HCT116 (cell line): ENCODE measurements around the gene DMAC1. TPM values are rescaled to one million over a fixed set of nuclear protein-coding genes. Genes with fewer than 3 reads are reported as not detected.

Experiments
- ATAC-seq: fragments of 200-7000 bp; cut with Tn5 transposase; 2 replicates; pipeline ENCODE4 v1.9.1; 2020; ENCODE audit warnings: mild to moderate bottlenecking, moderate library complexity
- Bru-seq: library from RNA; stranded (reverse); fragments of 400-500 nt; gene quantifications from one replicate; lab custom pipeline; 2021; lab: Mats Ljungman, UMichigan
- BruChase-seq, 2 experiments: library from RNA; stranded (reverse); fragments of 400-500 nt; gene quantifications; one replicate each; lab custom pipeline; 2021; lab: Mats Ljungman, UMichigan
- BruUV-seq: library from RNA; stranded (reverse); fragments of 400-500 nt; replicated peaks from 2 replicates; lab custom pipeline; 2021; lab: Mats Ljungman, UMichigan
- CTCF ChIA-PET: fragments of 300-600 bp; sonication (Branson Sonifier 250); formaldehyde crosslinking; loops from one replicate; lab custom pipeline; 2021; ENCODE audit warnings: antibody characterized with exemption; lab: Charles Lee
- POLR2A ChIA-PET: fragments of 300-600, 350-600 bp; sonication (Branson Sonifier 250); formaldehyde crosslinking; loops from one replicate; lab custom pipeline; 2021; ENCODE audit warnings: antibody characterized with exemption; lab: Charles Lee
- RAD21 ChIA-PET, 2 experiments: fragments of 300-600 bp; sonication (Branson Sonifier 250); formaldehyde crosslinking; loops; one replicate each; lab custom pipeline; 2023; ENCODE audit warnings: low total read pairs in 2 of 2; ENCODE audit not compliant: uncharacterized antibody in 2 of 2, unreplicated experiment in 2 of 2, low non-redundant PET in 1 of 2; lab: Charles Lee
- DNase-seq: peaks from one replicate; pipeline ENCODE4 v3.0.0-alpha.2; 2010; ENCODE audit warnings: low read depth, low spot score
- H2AFZ ChIP-seq: fragments of 200-600 bp; shearing (Covaris generic), sonication (generic); 2 replicates; pipeline ENCODE4 v1.6.1; 2017; ENCODE audit warnings: low read depth, mixed run types, mixed read lengths, antibody characterized with exemption, low read length; ENCODE audit not compliant: poor library complexity, severe bottlenecking
- H3K27ac ChIP-seq: 2 replicates; pipeline ENCODE4 v1.5.1; 2012; ENCODE audit warnings: low read depth, low read length
- H3K27me3 ChIP-seq: fragments of 200-600 bp; sonication (generic); 2 replicates; pipeline ENCODE4 v1.6.1; 2016; ENCODE audit warnings: mixed run types, low read length, mixed read lengths; ENCODE audit not compliant: insufficient read depth
- H3K36me3 ChIP-seq, 2 experiments: fragments of 200-500 bp in 1 of 2; fragments of 200-600 bp in 1 of 2; sonication (Bioruptor generic) in 1 of 2; sonication (generic) in 1 of 2; 2 replicates each; pipeline versions ENCODE4 v1.5.1 to v1.6.1; 2014 to 2016; ENCODE audit warnings: low read length in 2 of 2, inconsistent platforms in 1 of 2, mixed read lengths in 1 of 2, mixed run types in 1 of 2; ENCODE audit not compliant: insufficient read depth in 2 of 2, control insufficient read depth in 1 of 2
- H3K4me1 ChIP-seq, 2 experiments: fragments of 200-600 bp in 1 of 2; sonication (generic) in 1 of 2; 2 replicates each; pipeline versions ENCODE4 v1.5.1 to v1.6.1; 2012 to 2017; ENCODE audit warnings: low read length in 2 of 2, inconsistent platforms in 1 of 2, mild to moderate bottlenecking in 1 of 2, mixed read lengths in 1 of 2, mixed run types in 1 of 2, moderate library complexity in 1 of 2; ENCODE audit not compliant: insufficient read depth in 2 of 2, control insufficient read depth in 1 of 2
- H3K4me2 ChIP-seq: fragments of 200-600 bp; sonication (generic); 2 replicates; pipeline ENCODE4 v1.6.1; 2017; ENCODE audit warnings: mixed run types, low read length, mixed read lengths
- H3K4me3 ChIP-seq, 2 experiments: fragments of 200-600 bp in 1 of 2; sonication (generic) in 1 of 2; replicated peaks in 1 of 2; 2 replicates each; pipeline ENCODE4 v1.5.1; 2011 to 2016; ENCODE audit warnings: low read length in 2 of 2, control low read depth in 1 of 2, low read depth in 1 of 2, mild to moderate bottlenecking in 1 of 2, mixed read lengths in 1 of 2, mixed run types in 1 of 2
- H3K79me2 ChIP-seq: fragments of 200-600 bp; sonication (generic); 2 replicates; pipeline ENCODE4 v1.6.1; 2017; ENCODE audit warnings: mild to moderate bottlenecking, mixed run types, low read length, moderate library complexity, mixed read lengths; ENCODE audit not compliant: insufficient read depth
- H3K9ac ChIP-seq: fragments of 200-600 bp; sonication (generic); 2 replicates; pipeline ENCODE4 v1.6.1; 2016; ENCODE audit warnings: low read length, mixed read lengths
- H3K9me2 ChIP-seq: fragments of 200-600 bp; sonication (generic), shearing (Covaris generic); 2 replicates; pipeline ENCODE4 v1.6.1; 2017; ENCODE audit warnings: mixed run types, mild to moderate bottlenecking, moderate library complexity; ENCODE audit not compliant: insufficient read depth
- H3K9me3 ChIP-seq, 2 experiments: fragments of 200-500 bp in 1 of 2; fragments of 200-600 bp in 1 of 2; sonication (Bioruptor generic) in 1 of 2; sonication (generic) in 1 of 2; 2 replicates each; pipeline ENCODE4 v1.6.1; 2014 to 2017; ENCODE audit warnings: low read length in 2 of 2, mixed read lengths in 2 of 2, inconsistent platforms in 1 of 2, low read depth in 1 of 2, mild to moderate bottlenecking in 1 of 2, mixed run types in 1 of 2, moderate library complexity in 1 of 2; ENCODE audit not compliant: control insufficient read depth in 1 of 2, insufficient read depth in 1 of 2
- H4K20me1 ChIP-seq: fragments of 200-600 bp; sonication (generic), shearing (Covaris generic); 2 replicates; pipeline ENCODE4 v1.6.1; 2017; ENCODE audit warnings: mixed run types, mild to moderate bottlenecking, moderate library complexity; ENCODE audit not compliant: insufficient read depth
- CBX3 ChIP-seq: IDR thresholded peaks from 2 replicates; pipeline ENCODE4 v1.6.1; 2012; ENCODE audit warnings: low read depth
- CEBPB ChIP-seq: IDR thresholded peaks from 2 replicates; pipeline ENCODE4 v1.6.1; 2012; ENCODE audit warnings: low read depth
- ELF1 ChIP-seq: IDR thresholded peaks from 2 replicates; pipeline ENCODE4 v1.6.1; 2012; ENCODE audit warnings: low read depth, borderline replicate concordance
- EZH2phosphoT487 ChIP-seq: fragments of 200-600 bp; IDR thresholded peaks from 2 replicates; pipeline ENCODE4 v1.6.1; 2018; ENCODE audit warnings: antibody characterized with exemption, borderline replicate concordance
- JUND ChIP-seq: IDR thresholded peaks from 2 replicates; pipeline ENCODE4 v1.6.1; 2012
- POLR2A ChIP-seq: IDR thresholded peaks from 2 replicates; pipeline ENCODE4 v1.7.0; 2011; ENCODE audit warnings: borderline replicate concordance; ENCODE audit not compliant: insufficient read depth, insufficient read length; ENCODE audit errors: extremely low read depth
- POLR2AphosphoS5 ChIP-seq: IDR thresholded peaks from 2 replicates; pipeline ENCODE4 v1.6.1; 2011; ENCODE audit warnings: mild to moderate bottlenecking, low read depth, low read length, moderate library complexity
- RAD21 ChIP-seq: IDR thresholded peaks from 2 replicates; pipeline ENCODE4 v1.6.1; 2012; ENCODE audit warnings: low read depth, mild to moderate bottlenecking
- SIN3A ChIP-seq: IDR thresholded peaks from 2 replicates; pipeline ENCODE4 v1.6.1; 2012; ENCODE audit warnings: low read depth
- TCF7L2 ChIP-seq: IDR thresholded peaks from 2 replicates; pipeline ENCODE4 v1.7.0; 2011; ENCODE audit warnings: borderline replicate concordance, inconsistent platforms; ENCODE audit not compliant: insufficient read depth, insufficient read length; ENCODE audit errors: extremely low read depth
- YY1 ChIP-seq: IDR thresholded peaks from 2 replicates; pipeline ENCODE4 v1.6.1; 2011; ENCODE audit warnings: low read length, low read depth, moderate library complexity, mild to moderate bottlenecking; ENCODE audit not compliant: insufficient replicate concordance; ENCODE audit errors: extremely low read depth
- ZBTB33 ChIP-seq: IDR thresholded peaks from 2 replicates; pipeline ENCODE4 v1.6.1; 2011; ENCODE audit warnings: mild to moderate bottlenecking, low read length, moderate library complexity; ENCODE audit not compliant: insufficient replicate concordance; ENCODE audit errors: extremely low read depth
- ZFX ChIP-seq: fragments of 450-650 bp; IDR thresholded peaks from 2 replicates; pipeline ENCODE4 v1.6.1; 2017
- ZNF274 ChIP-seq: fragments of 200-500 bp; sonication (Bioruptor generic); IDR thresholded peaks from 2 replicates; pipeline ENCODE4 v1.6.1; 2014; ENCODE audit warnings: mild to moderate bottlenecking, low read depth, low read length, inconsistent platforms
- intact Hi-C: fragments of 100-400 bp; cut with micrococcal nuclease; formaldehyde crosslinking; loops from 2 replicates; pipeline ENCODE4 v1.10.0; 2022
- long read RNA-seq: library from polyadenylated mRNA; unstranded; transcript quantifications from one replicate; pipeline ENCODE4 v2.0.0, GENCODE V29; 2021; ENCODE audit not compliant: unreplicated experiment
- polyA plus RNA-seq: library from polyadenylated mRNA; unstranded; fragments of >200 nt; gene quantifications from 2 replicates; pipeline ENCODE4 v1.2.1, GENCODE V29; 2012; ENCODE audit warnings: missing spikeins
- total RNA-seq: library from RNA; stranded (reverse); gene quantifications from one replicate; pipeline ENCODE4 v1.2.1, GENCODE V29; 2021; ENCODE audit not compliant: unreplicated experiment
- TF ChIP-seq, protein P1 (sequence below), 3 experiments: fragments of 200-600 bp in 1 of 3; sonication (generic) in 1 of 3; IDR thresholded peaks in 2 of 3; conservative IDR thresholded peaks in 1 of 3; 2 replicates each; pipeline ENCODE4 v1.5.1; 2012 to 2017; ENCODE audit warnings: low read depth in 2 of 3, low read length in 2 of 3, antibody characterized with exemption in 1 of 3, borderline replicate concordance in 1 of 3, control low read depth in 1 of 3, mild to moderate bottlenecking in 1 of 3, mixed read lengths in 1 of 3, mixed run types in 1 of 3, moderate library complexity in 1 of 3; ENCODE audit not compliant: insufficient read depth in 1 of 3
- TF ChIP-seq, protein P2 (sequence below): IDR thresholded peaks from 2 replicates; pipeline ENCODE4 v1.6.1; 2012

Gene DMAC1, protein sequence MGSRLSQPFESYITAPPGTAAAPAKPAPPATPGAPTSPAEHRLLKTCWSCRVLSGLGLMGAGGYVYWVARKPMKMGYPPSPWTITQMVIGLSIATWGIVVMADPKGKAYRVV
- 39.1 TPM for total RNA-seq
- polyA plus RNA-seq = 29.3 and 30.8 TPM in 2 replicates
- Bru-seq, nascent RNA = percentile 88 among the genes with signal in this experiment
- percentile 75 among the genes with signal in this experiment for BruChase-seq, experiment 1, labeled RNA remaining after a 6-hour chase
- BruChase-seq, experiment 2, labeled RNA remaining after a 2-hour chase = percentile 82 among the genes with signal in this experiment
- long read RNA-seq, transcript DMAC1-201 (2 exons, 2,755 nt) = major isoform, 31 of 51 reads
- long read RNA-seq, partial matches to known transcripts = 0 of 51 reads
- long read RNA-seq, other reads (novel, unspliced or antisense) = 20 of 51 reads

GRCh38 chr9:7799234-7799943 lies at the start of gene DMAC1:
TSS of gene DMAC1 (minus strand) at chr9:7799778. CDS start at chr9:7799734, 44 bp downstream.
- H3K9me2 ChIP-seq = no peaks in the 10 kb centered on the region
- no peaks in the 10 kb centered on the region for H3K9me3 ChIP-seq
- intact Hi-C loops = no loop called here
- CTCF ChIA-PET = no interaction called here
- no peaks in the 10 kb centered on the region for H4K20me1 ChIP-seq
- H3K9ac ChIP-seq = peak within 1 kb of the TSS; percentile 80
- POLR2A ChIA-PET = no interaction called here
- BruUV-seq = no TSS peak
- DNase-seq = peak; percentile 81
- ATAC-seq = peak; percentile 92
- H3K27me3 ChIP-seq = no peaks in the 10 kb centered on the region
- RAD21 ChIA-PET = no interaction called here
- peak within 1 kb of the TSS; percentile 88 for H3K27ac ChIP-seq
- H3K36me3 ChIP-seq = peaks cover 3 to 5% of the 10 kb centered on the region in 2 experiments; a peak in 2 of 4 replicates
- peak within 1 kb of the TSS; percentile 68 to 72 for H3K4me3 ChIP-seq
- H3K4me2 ChIP-seq = peak within 1 kb of the TSS; percentile 81
- H3K4me1 ChIP-seq = peaks cover 4 to 10% of the 10 kb centered on the region in 2 experiments; a peak in 1 of 4 replicates
- H3K79me2 ChIP-seq = peaks cover 15% of the 10 kb centered on the region
- peak within 1 kb of the TSS; percentile 80 for H2AFZ ChIP-seq
- no peak for TF ChIP-seq CEBPB
- TF ChIP-seq JUND = no peak
- TF ChIP-seq YY1 = peak; percentile 64
- peak; percentile 42; the same call in 1 of the 2 replicates for TF ChIP-seq ZFX
- TF ChIP-seq TCF7L2 = no peak
- TF ChIP-seq EZH2phosphoT487 = no peak
- 0 out of 2 replicates have a peak, but pooled peaks have one; percentile 64 for TF ChIP-seq CBX3
- TF ChIP-seq ZNF274 = no peak
- TF ChIP-seq, protein P1, sequence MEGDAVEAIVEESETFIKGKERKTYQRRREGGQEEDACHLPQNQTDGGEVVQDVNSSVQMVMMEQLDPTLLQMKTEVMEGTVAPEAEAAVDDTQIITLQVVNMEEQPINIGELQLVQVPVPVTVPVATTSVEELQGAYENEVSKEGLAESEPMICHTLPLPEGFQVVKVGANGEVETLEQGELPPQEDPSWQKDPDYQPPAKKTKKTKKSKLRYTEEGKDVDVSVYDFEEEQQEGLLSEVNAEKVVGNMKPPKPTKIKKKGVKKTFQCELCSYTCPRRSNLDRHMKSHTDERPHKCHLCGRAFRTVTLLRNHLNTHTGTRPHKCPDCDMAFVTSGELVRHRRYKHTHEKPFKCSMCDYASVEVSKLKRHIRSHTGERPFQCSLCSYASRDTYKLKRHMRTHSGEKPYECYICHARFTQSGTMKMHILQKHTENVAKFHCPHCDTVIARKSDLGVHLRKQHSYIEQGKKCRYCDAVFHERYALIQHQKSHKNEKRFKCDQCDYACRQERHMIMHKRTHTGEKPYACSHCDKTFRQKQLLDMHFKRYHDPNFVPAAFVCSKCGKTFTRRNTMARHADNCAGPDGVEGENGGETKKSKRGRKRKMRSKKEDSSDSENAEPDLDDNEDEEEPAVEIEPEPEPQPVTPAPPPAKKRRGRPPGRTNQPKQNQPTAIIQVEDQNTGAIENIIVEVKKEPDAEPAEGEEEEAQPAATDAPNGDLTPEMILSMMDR (IDR thresholded peaks at IDR 0.05 in 2 of 3, conservative IDR thresholded peaks at IDR 0.05 in 1 of 3; ENCODE audit: borderline replicate concordance in 1 of 3, insufficient read depth in 1 of 3, low read depth in 2 of 3, low read length in 2 of 3) = no peak
- TF ChIP-seq ZBTB33 = peak; percentile 33
- peak; percentile 78 for TF ChIP-seq POLR2AphosphoS5
- peak; percentile 76 for TF ChIP-seq SIN3A
- peak; percentile 73 for TF ChIP-seq ELF1
- peak; percentile 58 for TF ChIP-seq POLR2A
- TF ChIP-seq RAD21 = no peak
- TF ChIP-seq, protein P2, sequence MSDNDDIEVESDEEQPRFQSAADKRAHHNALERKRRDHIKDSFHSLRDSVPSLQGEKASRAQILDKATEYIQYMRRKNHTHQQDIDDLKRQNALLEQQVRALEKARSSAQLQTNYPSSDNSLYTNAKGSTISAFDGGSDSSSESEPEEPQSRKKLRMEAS = peak; percentile 75
